ENCODE data around the gene CDCP2.
"Not testable (repeated sequence)": the region's sequence is repeated elsewhere in the genome, so short reads cannot be mapped to it uniquely, and the experiment has no call there.

CDCP2 gene

DNA sequence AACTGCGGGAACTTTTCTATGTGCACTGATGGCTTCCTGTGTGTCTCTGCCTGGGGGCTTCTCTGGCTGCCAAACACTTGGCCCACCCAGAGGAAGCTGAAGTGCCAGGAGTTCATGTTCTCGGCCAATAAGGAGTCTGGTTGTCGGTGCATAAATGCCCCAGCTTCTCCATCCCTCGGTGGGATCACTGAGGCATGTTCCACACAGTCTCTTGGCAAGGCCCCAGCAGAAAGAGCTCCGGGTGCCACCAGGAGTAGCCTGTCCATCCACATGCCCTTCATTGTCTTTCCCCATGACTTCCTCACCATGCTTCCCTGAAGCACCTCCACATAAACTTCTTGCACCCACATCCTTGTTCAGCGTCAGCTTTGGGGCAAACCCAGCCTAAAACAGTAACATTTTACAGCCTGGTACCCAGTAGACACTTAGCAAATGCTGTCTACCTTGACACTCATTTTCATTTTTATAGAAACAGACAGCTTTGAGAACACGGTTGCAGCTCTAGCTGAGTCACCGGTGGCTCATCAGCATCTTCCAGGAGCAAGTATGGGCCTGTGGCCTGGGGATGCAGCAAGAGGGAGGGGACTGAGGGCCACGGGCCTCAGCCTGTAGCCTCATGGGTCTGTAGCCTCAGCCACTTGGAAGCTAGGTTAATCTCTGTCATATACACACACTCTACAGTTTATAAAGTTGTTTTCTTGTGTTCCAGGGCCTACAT lies 14.8 kb upstream of the CDCP2 start:
- no peak for DNase-seq

DNA sequence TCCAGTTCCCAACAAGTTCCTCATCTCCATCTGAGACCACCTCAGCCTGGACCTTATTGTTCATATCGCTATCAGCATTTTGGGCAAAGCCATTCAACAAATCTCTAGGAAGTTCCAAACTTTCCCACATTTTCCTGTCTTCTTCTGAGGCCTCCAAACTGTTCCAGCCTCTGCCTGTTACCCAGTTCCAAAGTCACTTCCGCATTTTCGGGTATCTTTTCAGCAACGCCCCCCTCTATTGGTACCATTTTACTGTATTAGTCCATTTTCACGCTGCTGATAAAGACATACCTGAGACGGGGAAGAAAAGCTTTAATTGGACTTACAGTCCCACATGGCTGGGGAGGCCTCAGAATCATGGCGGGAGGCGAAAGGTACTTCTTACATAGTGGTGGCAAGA lies 13.6 kb upstream of the CDCP2 start:
- not testable (repeated sequence) for DNase-seq

DNA sequence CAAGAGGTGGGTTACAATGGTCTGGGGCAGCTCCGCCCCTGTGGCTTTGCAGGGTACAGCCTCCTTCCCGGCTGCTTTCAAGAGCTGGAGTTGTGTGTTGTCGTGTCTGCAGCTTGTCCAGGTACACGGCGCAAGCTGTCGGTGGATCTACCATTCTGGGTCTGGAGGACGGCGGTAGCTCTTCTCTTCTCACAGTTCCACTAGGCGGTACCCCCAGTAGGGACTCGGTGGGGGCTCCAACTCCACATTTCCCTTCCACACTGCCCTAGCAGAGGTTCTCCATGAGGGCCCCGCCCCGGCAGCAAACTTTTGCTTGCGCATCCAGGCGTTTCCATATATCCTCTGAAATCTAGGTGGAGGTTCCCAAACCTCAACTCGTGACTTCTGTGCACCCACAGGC lies 12.3 kb upstream of the CDCP2 start:
- no peak for DNase-seq

DNA sequence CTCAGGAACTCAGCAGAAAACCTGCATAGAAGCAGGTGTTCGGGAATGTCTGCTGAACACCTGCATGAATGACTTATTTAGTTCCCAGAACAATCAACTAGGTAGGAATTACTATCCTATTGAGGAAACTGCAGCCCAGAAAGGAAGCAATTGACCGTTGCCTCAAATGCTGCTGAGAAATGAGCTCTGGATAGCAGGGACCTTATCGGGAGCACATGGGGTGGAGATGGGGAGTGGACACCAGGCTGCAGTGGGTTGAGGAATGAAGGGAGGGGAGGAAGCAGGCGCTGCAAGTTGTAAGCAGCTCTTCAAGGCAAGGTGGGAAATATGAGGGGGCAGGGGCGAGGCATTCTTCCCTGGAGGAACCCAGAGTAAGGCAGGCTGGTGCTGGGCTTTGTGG lies 10.8 kb upstream of the CDCP2 start:
- no peak for DNase-seq

DNA sequence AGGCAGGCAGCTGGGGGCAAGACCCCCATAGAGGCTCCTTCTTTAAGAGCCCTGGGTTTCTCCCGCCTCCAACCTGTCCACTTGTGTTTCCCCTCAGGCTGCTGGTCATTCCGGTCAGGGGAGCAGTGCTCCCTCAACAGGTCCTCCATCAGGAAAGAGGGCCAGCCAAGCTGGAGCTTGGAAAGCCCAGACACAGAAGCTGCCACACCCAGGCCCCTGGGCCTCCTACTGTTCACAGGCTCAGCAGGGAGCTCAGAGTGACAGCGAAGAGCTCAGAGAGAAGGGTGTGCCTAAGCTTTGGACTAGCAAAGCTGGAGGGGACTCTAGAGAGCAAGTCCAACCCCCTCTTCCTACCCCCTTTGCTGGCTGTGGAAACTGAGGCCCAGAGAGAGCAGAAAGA lies 10.3 kb upstream of the CDCP2 start:
- DNase-seq: no peak

DNA sequence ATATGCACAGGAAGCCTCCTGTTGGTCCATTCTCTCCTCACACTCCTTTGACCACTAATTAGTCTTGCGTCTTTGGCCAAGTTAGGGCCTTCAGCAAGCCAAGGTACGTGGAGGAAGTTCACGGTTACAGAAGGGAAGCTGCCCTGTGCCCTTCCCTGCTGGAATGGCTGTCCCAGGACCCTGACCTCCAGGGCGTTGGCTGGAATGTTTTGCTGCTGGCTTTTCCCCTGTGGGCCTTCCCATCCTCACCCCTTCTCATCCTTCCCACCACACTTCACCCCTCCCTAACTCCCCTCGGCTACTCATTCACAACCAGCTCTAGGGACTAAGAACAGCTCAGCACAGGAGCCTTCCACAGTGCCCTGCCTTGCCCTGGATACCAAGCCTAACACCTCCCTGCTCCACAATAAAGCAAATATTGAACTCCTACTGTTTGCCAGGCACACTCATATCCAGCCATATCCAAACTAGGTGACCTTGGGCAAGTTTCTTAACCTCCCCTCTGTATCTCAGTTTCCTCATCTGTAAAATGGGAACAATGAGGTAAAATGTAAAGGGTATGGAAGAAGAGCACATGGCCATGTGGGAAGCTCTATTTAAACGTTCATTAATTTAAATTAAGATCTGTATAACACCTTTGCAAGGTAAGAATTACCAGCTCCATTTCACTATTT lies 8.8 kb upstream of the CDCP2 start:
- no peak for DNase-seq

DNA sequence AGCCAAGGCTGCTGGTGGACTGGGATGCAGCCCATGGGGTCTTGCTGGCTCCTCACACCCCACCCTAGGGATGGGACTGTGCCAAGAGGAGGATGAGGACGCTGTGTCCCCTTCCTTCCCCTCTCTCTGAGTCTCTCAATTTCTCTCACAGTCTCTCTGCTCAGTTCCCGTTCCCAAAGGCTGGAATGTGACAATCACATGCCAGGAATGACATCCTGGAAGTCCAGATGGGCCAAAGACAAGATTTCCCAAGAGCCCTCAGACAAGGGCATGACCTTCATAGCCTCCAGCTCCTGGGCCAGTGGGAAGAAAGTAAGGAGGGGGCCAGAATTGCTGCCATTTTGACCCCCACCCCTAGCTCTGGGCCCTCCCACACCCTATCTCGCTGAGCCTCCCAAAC lies 7.6 kb upstream of the CDCP2 start:
- no peak for DNase-seq

DNA sequence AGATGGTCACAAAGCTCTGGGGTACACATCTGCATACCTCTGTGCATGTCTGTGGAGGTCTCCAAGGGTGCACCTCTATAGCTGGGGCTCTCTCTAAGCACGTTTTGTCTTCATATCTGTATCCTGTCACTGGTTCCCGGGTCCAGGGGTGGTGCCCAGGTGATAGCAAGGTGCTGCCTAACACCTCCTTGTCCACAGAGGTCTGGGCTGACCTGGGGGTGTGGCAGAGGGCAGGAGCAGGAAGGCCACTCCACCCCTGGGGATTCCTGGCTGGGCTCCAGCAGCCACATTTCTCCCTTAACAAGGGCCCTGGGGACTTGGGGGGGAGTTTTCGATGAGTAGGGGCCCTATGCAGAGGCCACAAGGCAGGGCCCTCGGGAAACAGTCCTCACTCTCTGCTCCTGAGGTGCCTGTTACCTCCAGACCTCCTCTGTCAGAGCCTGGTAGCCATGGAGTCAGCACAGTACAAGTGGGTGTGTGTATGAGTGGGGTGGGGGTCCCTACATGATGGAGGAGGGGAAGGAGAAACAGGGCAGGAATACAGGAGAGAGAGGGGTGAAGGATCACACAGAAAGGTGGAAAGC lies 7.0 kb upstream of the CDCP2 start:
- DNase-seq: no peak

DNA sequence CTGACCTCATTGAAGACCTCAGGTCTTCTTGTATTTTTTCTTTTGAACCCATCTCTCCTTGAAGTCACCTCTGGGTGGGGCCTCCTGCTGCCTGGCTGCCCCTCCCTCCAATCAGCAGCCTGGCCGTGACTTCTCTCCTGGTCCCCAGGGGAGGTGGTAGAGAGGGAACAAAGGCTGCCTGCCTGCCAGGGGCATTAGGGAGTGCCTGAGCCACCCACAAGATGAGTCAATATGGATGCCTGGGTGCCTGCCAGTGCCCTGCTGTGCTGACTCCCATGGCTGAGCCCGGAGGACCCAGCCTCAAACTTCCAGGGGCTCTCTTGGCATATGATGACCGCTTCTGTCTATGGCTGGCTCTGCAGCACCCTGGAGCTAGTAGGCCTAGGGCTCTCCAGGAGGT lies 5.3 kb upstream of the CDCP2 start:
- DNase-seq: no peak

DNA sequence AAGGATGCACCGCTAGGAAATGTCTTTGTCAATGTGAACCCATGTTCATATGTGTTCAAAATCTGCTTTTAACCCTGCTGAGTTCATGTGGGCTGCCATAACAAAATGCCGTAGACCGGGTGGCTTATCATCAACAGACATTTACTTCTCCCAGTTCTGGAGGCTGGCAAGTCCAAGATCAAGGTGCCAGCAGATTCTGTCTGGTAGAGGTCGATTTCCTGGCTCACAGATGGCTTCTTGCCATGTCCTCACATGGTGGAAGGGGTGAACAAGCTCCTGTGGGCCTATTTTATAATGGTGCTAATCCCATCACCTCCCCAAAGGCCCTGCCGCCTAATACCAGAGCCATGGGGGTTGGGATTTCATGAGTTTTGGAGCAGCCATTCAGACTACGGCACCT lies 4.6 kb upstream of the CDCP2 start:
- no peak for DNase-seq

DNA sequence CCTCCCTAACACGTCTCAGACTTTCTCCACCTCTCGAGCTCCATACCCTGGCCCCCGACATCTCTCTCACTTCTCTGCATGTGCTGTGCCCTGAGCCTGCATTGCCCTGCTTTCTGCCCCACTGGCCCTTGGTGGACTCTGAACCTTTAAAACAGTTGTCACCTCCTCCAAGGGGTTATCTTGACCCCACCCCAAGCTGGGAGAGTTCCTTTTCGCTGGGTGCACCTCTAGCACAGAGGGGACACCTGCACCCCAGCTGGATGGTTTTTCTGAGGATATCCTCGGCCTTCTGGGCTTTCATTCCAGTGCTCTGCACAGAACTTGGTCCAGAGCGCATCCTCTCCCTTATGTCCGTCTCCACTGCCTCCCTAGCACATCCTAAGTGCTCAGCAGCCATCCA lies 4.2 kb upstream of the CDCP2 start:
- DNase-seq: no peak

DNA sequence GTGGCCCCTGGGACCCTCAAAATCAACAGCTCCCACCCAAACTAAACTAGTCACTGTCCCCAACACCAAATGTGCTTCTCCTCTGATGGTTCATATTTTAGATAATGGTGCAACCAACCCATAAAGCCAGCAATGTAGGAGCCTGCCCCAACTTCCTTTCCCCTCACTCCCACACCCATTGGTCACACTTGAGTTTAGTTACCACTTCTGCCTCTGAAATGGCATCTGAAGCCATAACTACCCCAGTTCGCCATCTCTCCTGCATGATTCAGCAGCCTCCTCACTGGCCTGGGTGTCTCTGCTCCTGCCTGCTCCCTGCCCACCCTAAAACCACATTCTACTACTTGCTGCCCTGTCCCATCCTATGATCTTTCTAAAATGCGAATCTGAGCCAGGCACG lies 3.4 kb upstream of the CDCP2 start:
- no peak for DNase-seq

DNA sequence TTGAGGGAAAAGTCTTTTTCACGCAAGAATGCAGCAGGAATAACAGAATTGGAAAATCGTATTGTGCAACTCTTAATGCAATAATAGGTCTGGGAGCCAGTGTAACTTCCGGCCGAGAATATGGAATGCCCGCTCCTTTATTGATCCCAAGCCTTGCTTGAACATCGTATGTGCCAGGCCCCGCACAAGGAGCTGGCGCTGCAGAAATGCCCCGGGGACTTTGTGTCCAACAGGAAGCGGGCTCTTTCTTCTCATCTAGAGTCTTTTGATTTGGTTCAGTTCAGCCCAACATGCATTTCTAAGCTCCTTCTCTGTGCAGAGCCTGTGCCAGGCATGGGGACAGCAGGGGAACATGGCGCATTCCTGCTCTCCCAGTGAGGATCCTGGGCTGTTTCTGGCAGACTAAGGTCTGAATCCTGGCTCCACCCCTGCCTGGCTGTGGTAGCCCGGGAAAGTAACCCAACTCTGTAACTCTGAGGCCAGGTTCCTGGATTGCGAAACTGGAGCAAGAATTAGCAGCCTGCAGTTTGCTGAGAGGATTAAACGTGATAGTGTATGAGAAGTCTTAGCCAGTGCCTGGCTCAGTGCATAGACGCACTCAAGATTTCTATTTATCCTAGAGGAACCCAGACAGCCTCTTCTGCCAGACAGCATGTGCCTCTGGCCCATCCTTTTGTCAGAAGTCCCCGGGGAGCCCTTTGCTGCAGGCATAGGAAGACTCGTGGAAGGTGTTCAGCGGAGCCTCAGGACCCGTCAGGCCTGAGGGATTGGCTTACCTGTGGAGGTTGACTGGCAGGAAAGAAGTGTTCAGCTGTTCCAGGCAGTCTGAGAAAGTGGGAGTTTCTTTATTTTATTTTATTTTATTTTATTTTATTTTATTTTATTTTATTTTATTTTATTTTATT lies 987 bp upstream of the CDCP2 start:
- DNase-seq: no peak

DNA sequence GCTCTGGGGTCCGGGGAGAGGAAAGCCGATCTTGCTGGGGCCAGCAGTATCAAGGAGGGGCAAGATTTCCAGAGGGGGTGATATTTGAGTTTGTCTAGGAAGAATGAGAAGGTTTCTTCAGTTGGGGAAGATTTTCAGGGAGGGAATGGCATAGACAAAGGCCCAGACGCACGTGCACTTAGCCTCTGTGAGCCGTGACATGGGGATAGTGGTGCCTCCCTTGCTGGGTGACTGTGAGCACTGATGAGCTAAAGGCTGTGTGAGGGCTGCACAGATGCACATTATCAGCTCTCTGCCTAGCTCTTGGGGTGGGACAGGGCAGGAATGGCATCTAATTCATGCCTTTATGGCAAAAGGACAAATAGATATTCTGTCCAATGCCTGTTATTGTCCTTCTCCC lies 1.8 kb downstream of the CDCP2 start:
- DNase-seq: no peak

DNA sequence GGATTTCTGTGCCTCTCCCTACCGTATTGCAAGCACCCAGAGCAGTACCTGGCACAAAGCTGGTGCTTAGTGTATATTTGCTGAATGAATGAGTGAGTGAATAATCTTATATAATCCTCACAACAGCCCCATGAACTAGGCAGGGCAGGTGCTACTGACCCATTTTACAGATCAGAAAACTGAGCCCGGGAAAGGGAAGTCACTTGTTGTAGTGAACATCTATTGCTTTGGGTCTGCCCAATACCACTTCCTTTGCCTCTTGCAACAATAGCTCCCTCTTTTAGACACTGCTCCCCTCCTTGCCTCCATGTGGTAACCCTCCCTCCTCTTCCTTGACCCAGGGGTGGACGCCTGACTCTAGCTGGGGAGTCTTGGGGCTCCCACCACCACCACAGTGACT lies 3.1 kb downstream of the CDCP2 start:
- DNase-seq: no peak

DNA sequence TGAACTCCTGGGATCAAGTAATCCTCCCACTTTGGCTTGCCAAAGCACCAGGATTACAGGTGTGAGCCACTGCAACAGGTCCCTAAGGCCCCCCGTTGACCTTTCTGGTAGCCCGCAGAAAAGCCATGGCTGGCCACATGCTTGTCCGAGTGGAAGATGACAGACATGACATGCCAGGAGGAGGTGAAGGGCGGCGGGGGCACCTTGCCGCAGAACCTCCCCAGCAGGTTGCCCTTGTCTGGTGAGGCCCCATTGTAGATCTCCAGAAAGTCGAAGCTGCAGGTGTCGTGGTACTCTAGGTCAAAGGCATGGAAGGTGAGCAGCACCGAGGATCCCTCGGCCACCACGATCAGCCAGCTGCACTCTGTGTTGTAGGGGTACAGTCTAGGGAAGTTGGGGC lies 8.4 kb downstream of the CDCP2 start:
- DNase-seq: no peak

DNA sequence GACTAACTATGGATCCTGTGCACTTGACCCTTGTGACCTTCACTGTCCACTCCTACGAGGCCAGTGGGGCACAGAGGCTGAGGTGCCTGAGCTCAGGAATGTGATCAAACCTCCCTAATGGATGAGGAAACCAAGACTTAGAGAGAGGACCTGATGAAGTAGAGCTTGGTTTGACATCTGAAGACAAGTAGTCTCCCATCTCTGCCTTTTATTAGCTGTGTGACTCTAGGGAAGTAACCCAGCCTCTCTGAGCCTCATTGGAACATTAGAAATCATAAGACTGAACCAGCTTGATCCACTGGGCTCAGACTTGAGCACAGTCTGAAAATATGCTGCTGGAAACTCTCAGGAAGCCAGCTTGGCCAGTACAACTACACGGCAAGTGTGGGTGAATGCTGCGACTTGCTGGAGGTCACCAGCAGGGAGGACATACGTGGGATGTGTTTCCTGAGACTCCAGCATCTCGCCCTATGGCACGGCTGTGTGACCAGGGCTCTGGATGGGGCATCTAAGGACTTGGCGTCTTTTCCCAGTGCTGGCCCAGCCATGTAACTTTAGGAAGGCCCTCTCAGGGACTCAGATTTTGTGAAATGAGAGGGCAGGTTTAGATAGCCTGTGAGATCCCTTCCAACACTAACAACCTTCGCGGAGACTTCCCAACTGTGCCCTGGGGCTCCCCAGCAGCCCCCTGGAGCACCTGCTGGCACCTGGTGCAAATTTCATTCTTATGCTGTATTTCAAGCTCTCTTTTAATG lies 10.5 kb downstream of the CDCP2 start:
- DNase-seq: no peak

DNA sequence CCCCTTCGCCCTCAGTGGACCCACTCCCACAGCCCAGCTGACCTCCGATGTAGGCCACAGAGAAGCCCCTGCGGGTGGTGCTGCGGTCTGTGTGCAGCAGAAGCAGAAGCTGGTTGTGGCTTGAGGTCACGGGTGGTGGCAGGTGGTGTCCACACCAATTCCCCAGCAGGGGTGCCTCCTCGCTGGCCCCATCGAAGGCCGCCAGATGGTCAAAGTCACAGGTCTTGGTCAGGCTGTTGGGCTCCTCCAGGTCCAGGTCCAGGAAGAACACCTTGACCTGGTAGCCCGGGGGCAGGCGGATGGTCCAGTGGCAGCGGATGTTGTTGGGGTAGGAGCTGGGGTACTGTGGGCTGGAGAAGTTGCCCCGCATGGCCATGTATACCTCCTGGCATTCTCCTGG lies 13.1 kb downstream of the CDCP2 start:
- no peak for DNase-seq

DNA sequence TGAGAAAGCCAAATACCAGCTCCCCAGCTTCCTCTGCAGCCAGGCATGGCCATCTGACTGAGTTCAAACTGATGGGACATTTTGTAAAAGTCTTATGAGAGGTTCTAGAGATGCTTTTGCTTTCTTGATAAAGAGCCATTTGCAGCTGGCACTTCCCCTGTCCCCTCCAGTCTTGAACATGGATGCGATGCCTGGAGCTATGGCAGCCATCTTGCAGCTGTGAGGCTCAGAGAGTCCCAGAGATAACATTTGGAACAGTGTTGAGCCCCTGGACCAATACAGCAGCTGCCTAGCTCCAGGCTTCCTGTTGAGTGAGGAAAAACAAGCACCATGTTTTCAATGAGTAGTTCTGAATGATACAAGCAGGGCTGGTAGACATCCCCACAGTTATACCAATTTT lies 13.8 kb downstream of the CDCP2 start:
- no peak for DNase-seq

DNA sequence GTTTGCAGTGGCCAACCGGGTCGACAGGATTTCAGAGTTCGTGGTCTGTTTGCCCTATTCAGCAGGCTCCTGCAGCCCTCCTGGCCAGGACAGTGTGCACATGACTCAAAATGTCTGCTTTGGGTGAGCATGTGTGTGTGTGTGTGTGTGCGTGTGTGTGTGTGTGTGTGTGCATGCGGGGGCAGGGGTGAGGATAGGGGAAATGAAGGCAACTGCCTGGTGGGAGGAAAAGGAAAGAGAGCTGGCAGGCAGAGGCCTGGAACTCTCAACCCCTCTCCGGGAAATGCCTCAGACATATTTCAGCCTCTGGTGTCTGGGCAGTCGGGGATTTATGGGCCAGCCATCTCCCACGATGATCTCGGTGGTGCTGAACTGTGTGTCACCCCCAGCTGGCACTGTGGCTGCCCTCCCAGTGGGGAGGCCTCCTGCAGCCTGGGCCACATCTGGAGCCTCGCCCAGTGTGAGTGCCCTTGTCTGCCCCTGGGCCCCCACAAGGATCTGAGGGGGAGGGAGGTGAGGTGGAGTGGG lies 15.2 kb downstream of the CDCP2 start:
- DNase-seq: no peak

DNA sequence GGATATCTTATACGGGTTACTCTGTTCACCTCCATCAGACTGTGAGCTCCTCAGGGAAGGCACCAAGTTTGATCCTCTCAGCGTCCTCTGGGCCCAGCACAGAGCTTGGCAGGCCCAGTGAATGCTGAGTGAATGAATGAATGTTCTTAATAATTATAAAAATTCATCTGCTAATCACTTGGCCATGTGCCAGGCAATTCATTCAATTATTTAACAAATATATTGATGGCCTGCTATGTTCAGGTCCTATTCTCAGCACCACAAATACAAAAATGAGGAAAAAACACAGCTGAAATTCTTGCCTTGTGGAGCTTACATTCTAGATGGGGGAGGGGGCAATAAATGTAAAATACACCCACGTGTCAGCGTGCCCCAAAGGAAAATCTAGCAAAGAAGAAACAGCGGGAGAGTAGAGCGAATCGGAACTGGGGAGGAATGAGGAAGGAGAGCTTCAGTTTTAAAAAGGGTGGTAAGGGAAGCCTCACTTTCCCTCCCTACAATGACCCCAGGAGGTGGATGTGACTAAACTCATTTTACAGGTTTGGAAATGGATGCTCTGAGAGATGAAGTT lies 15.8 kb downstream of the CDCP2 start:
- no peak for DNase-seq

DNA sequence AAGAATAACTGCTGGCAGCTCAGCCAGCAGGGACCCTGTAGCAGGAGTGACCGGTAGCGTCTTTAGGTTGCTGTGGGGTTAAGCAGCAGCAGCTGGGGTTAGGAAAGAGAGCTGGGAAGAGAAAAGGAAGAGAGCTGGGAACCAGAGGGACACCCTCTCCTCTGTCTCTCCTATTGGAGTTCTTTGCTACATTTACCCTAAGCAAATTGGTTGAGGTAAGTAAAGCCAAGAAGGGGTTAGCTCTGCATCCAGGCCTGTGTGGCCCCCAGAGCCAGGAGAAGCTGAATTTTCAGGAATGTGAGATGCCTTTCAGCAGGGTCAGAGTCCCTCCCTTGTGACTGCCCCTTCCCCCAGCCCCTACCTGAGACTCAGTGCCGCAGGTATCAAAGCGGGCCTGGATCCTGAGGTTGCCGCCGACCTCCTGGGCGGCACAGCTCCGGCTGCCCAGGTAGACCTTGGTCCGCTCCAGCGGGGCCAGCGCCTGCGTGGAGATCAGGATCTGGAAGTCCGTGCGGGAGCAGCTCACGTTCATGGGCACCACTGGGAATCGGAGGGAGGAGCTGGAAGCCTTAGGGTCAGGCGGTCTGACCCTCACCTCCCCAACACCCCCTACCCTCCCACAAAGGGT lies 16.4 kb downstream of the CDCP2 start:
- DNase-seq: no peak

Data from NCI-H1092 (cell line).